ENCODE data around the gene NLRP3.
"Not testable (repeated sequence)": the region's sequence is repeated elsewhere in the genome, so short reads cannot be mapped to it uniquely, and the experiment has no call there.

Gene NLRP3

DNA sequence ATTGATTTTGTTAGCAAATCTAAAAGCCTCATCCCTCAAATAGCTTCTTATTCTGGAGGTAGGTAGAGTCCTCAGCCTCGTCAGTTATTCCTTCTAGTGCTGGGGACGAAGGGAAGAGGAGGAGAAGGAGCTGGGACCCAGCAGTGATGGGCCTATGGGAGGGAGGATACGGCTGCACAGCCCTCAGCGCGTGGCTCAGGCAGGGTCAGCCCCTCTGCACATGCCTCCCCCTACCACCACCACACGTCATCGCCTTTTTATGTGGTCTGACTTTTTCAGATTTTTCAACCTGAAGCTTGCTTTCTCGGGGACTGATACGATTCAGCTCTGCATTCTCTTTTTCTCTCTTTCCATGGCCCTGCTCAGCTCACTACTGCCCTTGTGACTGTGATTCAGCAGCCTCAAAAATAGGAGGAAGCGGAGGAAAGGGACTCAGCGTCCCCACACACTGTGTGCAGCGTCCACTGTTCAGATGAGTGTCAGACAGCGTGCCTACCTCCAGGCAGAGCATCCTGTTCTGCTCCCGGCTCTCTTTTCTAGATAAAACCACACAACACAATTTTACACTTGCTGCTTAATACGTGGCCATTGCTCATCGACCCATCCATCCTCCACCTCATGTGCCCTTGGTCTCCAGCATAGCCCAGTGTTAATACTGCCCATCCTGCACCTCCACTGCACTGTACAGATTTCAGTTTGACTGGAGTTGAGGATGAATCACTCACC, 41.1 kb downstream of the NLRP3 start:
- DNase-seq (ENCODE audit: low read depth, low spot score): no peak
- no peak overlapping the region for H3K4me3 ChIP-seq (ENCODE audit: low read length)

DNA sequence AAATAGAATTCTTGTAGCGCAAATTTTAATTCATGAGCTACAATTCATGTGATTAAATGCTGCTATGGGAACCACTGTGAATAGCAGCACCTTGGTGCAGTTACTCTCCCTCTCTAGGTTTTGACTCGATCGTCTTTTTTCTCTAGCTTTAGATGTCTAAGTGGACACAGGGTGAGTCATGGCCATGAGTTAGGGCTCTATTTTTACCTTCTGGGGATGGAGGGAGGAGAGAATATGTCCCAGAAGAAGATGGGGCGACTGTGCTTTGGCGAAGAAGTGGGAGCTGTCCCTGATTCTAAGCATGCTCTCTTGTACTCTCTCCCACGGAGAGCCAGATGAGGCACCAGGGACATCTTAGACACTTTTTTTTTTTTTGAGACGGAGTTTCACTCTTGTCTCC, 43.5 kb downstream of the NLRP3 start:
- DNase-seq (ENCODE audit: low read depth, low spot score): no peak
- no peak overlapping the region for H3K4me3 ChIP-seq (ENCODE audit: low read length)

DNA sequence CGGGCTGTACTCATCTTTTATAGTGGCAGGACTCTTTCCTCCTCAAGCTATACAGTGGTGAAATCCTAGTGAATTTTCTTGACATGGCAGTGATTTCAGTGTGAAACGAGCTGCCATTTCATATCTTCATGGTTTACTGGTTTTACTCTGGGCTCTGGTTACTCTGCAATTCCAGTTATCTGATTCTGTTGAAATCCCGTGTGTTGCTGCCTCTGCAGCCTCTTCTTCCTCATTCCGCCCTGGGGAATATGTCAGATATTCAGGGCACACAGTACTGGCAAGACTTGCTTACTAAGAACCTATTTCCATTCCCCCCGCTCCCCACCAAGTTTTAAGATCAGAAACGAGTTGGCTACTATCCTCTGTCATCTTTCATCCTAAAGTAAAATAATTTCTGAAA, 49.8 kb downstream of the NLRP3 start:
- no peak for DNase-seq (ENCODE audit: low read depth, low spot score)
- no peak overlapping the region for H3K4me3 ChIP-seq (ENCODE audit: low read length)

DNA sequence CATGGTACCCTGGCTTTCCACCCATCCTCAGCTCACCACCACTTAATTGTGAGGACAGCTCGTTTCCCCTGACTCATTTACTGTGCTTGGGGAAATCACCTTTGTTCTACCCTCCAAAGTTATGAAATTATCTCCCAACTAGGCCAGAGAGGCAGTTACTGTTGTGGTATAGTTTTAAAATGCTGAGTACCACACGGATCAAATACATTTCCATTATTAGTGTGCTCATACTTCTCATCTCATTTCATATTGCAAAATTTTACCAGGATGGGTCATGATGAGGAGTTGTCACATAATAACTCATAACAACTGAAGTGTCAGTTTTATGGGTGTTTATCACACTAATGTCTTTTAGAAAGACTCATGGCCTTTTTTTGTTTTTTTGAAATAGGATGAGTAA, 51.2 kb downstream of the NLRP3 start:
- DNase-seq (ENCODE audit: low read depth, low spot score): no peak
- no peak overlapping the region for H3K4me3 ChIP-seq (ENCODE audit: low read length)

DNA sequence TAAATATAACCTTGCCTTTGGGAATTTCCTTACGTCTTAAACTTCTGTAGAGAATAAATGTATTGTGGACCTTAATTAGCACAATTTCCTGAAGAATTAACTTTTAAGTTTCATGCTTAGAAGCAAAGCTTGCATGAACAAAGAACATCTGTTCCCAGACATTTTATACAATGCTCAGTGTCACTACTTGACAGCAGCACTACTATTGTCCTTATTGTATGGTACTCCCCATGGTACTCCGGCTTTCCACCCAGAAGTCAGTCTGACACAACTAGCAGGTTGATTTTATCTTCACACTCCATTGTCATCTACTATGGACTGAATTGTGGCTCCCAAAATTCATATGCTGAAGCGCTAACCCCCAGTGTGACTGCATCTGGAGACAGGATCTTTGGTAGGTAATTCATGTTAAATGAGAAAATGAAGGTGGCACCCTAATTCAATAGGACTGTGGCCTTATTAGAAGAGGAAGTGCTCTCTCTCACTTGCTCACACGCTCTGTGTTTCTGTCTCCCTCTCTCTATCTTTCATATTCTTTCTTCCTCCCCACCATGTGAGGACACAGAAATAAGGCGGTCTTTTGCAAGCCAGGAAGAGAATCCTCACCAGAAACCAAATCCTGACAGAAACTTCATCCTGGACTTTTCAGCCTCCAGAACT, 52.6 kb downstream of the NLRP3 start:
- H3K4me3 ChIP-seq (ENCODE audit: low read length): no peak overlapping the region
- no peak for DNase-seq (ENCODE audit: low read depth, low spot score)

DNA sequence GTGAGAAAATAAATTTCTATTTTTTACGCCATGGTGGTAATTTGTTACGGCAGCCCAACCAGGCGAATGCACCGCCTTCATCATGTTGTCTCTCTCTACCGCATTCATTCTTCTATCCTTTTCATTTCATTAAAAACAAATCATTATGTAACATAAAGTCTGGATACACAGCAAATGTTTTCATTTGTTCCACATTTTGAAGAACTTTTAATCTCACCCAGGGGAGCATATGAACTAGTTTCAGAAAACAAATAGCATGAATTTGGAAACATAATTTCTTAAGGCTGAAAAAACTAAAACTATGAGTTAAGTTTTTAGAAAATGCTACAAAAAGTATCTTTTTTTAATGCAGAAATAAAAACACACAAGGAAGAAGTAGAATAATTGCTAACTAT, 53.2 kb downstream of the NLRP3 start:
- no peak overlapping the region for H3K4me3 ChIP-seq (ENCODE audit: low read length)
- DNase-seq (ENCODE audit: low read depth, low spot score): no peak

DNA sequence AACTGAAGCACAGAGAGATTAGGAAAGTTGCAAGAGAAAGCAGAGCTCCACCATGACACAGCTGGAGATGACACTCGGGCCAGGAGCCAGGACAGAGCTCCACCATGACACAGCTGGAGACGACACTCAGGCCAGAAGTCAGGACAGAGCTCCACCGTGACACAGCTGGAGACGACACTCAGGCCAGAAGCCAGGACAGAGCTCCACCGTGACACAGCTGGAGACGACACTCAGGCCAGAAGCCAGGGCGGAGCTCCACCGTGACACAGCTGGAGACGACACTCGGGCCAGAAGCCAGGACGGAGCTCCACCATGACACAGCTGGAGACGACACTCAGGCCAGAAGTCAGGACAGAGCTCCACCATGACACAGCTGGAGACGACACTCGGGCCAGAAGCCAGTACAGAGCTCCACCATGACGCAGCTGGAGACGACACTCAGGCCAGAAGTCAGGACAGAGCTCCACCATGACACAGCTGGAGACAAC, 55.0 kb downstream of the NLRP3 start:
- DNase-seq (ENCODE audit: low read depth, low spot score); H3K4me3 ChIP-seq (ENCODE audit: low read length): not testable (repeated sequence)

DNA sequence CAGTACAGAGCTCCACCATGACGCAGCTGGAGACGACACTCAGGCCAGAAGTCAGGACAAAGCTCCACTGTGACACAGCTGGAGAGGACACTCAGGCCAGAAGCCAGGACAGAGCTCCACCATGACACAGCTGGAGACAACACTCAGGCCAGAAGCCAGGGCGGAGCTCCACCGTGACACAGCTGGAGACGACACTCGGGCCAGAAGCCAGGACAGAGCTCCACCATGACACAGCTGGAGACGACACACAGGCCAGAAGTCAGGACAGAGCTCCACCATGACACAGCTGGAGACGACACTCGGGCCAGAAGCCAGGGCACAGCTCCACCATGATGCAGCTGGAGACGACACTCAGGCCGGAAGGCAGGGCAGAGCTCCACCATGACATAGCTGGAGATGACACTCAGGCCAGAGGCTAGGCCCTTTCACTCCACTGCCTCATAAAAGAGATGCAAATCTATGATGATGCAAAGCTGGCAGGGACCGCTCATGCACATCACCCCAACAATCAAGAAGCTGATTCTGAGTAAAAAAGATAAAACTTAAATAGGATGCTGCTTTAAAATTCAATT, 55.6 kb downstream of the NLRP3 start:
- H3K4me3 ChIP-seq (ENCODE audit: low read length): no peak overlapping the region
- DNase-seq (ENCODE audit: low read depth, low spot score): no peak

DNA sequence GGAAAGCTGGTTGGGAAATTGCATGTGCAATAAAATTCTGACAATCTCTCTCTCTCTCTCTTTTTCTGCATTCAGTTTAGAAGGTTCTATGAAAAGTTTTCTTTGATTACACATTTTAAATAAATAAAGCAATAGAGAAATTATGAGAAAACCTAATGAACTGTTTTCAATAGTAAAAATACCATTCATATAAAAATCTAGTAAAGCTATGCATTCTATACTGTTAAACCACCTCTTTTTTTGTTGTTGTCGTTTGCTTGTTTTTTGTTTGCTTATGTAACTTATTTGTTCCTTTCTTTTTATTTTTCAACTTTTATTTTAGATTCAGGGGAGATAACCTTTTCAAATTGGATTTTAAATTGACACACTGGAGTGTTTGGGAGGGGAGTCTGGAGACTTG, 56.1 kb downstream of the NLRP3 start:
- no peak overlapping the region for H3K4me3 ChIP-seq (ENCODE audit: low read length)
- DNase-seq (ENCODE audit: low read depth, low spot score): no peak

DNA sequence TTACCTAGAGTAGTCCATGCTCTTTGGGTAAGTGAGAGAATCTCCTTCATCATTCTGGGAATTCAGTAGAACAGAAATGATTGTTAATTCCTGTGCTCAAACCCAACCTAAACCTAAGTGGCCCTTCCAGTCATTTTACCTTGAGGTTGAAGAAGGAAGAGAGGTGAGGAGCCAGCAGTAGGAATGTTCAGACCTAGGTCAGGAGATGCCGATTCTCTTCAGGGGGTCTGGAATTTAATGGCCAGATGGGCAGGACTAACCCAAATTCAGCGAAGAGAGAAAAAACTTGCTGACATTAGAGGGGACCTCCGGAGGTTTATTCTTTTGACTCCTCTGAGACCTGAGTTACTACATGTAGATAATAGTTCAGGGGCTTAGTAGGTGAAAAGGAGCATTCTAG, 58.4 kb downstream of the NLRP3 start:
- no peak for DNase-seq (ENCODE audit: low read depth, low spot score)
- no peak overlapping the region for H3K4me3 ChIP-seq (ENCODE audit: low read length)

DNA sequence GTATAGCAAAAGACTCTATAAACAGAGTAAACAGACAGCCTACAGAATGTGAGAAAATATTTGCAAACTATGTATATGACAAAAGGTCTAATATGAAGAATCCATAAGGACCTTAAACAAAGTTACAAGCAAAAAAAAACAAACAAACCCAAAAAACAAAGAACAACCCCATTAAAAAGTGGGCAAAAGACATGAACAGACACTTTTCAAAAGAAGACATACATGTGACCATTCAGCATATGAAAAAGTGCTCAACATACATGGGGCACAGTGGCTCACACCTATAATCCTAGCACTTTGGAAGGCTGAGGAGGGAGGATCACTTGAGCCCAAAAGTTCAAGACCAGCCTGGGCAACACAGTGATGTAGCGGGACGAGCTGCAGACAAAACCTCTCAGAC, 59.8 kb downstream of the NLRP3 start:
- H3K4me3 ChIP-seq (ENCODE audit: low read length): no peak overlapping the region
- no peak for DNase-seq (ENCODE audit: low read depth, low spot score)

DNA sequence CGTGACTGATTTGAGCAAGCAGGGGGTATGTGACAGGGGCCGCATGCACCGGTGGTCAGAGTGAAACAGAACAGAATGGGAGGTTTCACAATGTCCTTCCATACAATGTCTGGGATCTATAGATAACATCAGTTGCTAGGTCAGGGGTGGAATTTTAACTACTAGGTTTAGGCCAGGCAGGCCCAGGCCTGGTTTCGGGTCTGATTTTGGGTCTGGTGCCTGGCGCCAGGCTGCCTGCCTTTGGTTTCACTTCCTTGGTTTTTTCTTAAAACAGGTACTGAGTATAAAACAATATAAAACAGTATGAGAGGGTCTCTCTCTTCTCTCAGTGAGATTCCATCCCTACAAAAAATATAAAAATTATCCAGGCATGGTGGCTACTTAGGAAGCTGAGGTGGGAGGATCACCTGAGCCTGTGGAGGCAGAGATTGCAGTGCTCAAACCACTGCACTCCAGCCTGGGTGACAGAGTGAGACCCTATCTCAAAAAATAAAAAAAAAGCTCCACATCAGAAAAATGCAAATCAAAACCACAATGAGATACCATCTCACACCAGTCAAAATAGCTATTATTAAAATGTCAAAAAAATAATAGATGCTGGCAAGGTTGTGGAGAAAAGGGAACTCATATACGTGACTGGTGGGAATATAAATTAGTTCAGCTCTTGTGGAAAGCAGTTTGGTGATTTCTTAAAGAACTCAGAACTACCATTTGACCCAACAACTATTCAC, 60.5 kb downstream of the NLRP3 start:
- DNase-seq (ENCODE audit: low read depth, low spot score); H3K4me3 ChIP-seq (ENCODE audit: low read length): not testable (repeated sequence)

DNA sequence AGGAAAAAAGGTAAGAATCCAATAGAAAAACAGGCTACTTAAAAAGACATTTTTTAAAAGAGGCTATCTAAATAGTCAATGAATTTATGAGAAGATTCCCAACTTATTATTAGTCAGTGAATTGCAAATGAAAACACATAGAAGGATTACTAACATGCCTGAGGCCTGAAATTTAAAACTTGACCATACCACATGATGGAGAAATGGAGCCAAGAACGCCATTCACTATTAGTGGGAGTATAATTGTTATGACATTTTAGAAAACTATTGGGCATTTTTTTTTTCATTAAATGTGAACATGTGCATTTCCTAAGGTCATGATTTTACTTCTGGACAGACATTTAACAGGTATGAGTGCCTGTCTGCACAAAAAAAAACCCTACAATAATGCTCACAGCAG, 66.8 kb downstream of the NLRP3 start:
- H3K4me3 ChIP-seq (ENCODE audit: low read length): no peak overlapping the region
- no peak for DNase-seq (ENCODE audit: low read depth, low spot score)

DNA sequence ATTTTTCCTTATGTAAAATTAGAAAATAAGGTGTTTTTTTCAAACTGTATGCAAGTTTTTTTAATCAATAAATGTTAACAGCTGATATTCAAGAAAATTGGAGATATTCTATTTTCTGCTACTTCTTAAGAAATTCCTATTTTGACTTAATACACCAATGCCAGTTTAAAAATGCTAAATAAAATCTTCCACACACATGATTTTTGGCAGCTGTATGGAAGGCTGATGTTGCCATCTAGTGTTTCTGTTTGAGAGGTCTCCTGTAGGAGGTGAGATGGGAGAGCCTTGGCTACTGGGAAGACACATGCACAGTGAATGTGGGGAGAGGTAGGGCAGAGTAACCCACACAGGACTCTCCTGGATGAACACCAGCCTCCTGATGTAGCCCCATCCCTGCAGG, 71.1 kb downstream of the NLRP3 start:
- H3K4me3 ChIP-seq (ENCODE audit: low read length): no peak overlapping the region
- peak; percentile 28 for DNase-seq (ENCODE audit: low read depth, low spot score)

DNA sequence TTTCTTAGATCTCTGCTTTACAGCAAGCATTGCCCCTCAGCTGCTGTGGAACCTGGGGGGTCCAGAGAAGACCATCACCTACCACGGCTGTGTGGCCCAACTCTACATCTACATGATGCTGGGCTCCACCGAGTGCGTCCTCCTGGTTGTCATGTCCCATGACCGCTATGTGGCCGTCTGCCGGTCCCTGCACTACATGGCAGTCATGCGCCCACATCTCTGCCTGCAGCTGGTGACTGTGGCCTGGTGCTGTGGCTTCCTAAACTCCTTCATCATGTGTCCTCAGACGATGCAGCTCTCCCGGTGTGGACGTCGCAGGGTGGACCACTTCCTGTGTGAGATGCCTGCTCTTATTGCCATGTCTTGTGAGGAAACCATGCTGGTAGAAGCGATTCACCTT, 75.4 kb downstream of the NLRP3 start:
- H3K4me3 ChIP-seq (ENCODE audit: low read length): no peak overlapping the region
- DNase-seq (ENCODE audit: low read depth, low spot score): no peak

DNA sequence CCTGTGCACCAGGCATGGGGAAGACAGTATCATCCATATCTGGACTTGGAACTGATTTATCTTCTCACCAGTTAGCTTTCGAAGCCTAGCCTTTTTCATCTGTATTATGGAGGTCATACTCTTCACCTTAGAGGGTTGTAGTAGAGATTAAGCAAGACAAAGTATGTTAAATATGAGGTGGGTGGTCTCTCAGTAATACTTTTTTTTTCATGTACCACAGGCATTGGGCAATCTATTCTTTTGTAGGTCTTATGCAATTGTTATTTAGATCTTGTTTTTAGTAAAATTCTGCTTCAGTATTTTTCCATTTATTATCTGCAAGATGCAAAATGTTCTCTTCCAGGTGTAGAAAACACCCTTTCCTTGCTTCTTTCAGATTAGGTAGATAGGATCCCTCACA, 77.1 kb downstream of the NLRP3 start:
- DNase-seq (ENCODE audit: low read depth, low spot score): no peak
- H3K4me3 ChIP-seq (ENCODE audit: low read length): no peak overlapping the region

DNA sequence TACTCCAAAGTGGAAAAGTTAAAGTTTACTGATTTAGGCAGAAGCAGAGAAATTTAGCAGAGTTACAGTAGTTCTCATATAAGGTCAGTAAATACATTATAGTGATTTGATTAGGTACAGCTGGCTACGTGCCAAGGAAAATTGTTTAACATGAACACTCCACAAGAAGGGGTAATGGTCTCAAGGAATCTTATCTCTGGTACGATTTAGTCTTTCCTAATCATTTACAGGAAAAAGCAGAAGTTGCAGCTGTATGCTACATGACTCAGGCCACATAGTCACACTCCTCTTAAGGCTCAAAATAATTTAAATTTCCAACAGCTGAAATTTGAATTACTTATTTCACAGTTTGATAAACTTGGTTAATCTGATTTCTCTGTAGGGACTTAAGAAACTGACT, 78.8 kb downstream of the NLRP3 start:
- H3K4me3 ChIP-seq (ENCODE audit: low read length): no peak overlapping the region
- DNase-seq (ENCODE audit: low read depth, low spot score): no peak

DNA sequence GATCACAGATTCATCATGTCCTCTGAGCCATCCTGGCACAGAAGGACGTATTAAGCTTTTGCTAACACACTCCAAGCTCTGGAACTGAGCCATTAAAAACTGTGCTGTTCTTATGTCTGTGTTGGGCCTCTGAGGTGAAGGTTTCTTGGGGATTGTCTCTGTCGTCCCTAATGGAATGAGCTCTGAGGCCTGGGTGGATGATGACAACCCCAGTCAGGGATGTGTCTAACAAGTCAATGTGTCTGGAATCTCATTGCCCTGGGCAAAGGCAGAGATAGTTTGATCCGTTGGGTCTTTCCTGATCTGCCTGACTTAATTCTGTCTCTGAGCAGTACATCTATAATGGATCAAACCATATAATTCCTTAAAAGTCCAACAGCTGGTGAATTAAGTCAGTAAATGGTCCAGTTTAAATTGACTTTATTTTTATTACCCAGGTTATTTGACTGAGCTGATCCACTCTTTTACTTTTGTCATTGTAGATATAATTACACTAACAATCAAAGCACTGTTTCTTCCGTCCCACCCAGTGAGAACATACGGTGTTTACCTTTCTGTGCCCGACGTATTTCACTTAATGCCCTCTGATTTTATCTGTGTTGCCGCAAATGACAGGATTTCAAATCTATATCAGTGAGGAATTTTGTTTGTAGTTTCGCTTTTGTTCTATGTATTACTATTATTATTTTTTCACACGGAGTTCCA, 80.8 kb downstream of the NLRP3 start:
- H3K4me3 ChIP-seq (ENCODE audit: low read length): no peak overlapping the region
- DNase-seq (ENCODE audit: low read depth, low spot score): no peak

All from Jurkat, Clone E6-1 (cell line).